ENCODE data around the gene PACRG.

Gene PACRG

DNA sequence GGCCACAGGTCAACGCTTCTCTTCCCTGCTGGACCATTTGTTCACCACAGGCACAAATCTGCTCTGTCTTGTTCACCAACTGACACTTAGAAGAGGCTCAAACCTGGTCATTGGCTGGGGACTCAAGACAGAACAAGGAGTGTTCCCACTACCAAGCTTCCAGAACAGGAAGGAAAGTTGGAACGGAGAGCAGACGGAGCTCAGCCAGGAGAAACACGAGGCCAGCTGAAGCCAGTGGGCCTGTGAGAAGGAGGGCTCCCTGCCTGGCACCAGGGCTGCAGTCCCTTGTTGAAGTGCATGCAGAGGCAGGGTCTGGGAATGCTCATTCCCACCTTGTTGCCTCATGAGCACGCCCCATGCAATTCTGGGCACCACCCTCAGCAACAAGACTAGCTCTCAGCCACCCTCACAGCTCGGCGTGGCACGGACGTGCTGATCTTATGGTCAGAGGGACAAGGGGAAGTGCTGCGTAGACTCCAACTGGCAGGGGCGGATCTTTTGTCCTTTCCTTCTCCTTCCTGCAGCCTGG lies 450.2 kb downstream of the PACRG start:
- no peak for DNase-seq (ENCODE audit: low read depth)

DNA sequence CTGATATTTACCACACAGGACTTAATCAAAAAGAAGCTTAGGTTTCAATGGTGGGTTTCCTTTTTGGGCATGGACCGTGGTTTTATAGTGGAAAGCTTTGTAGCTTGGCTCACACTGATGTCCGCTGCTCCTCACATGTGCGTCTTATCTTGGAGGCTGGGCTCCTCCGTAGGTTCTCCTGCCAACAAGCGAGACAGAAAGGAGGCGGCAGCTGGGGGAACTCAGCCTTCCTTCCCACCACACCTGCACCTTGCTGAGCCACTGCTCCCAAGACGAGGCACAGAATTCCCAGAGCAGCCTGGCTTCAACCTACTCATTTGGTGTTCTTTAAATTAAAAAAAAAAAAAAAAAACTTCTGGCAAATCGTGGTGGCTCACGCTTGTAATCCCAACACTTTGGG lies 451.3 kb downstream of the PACRG start:
- DNase-seq (ENCODE audit: low read depth) = no peak

DNA sequence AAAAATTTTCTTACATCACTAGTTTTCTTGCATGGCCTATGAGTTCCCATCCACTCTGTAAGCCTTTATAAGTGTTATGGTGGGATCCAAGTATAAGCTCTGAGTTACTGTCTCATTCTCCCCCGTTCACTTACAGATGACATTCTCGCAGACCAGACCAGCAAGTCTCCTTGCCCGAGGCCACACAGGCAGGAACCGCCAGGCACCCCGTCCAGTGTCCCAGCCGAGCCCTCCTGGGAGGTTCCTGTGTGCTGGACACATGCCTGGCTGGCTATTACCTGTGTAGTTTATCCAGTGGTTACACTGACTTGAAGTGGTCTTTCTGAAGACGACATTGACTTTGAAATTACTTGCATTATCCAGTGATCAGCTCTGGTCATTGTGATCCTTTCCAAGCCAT lies 451.9 kb downstream of the PACRG start:
- DNase-seq (ENCODE audit: low read depth) = no peak

DNA sequence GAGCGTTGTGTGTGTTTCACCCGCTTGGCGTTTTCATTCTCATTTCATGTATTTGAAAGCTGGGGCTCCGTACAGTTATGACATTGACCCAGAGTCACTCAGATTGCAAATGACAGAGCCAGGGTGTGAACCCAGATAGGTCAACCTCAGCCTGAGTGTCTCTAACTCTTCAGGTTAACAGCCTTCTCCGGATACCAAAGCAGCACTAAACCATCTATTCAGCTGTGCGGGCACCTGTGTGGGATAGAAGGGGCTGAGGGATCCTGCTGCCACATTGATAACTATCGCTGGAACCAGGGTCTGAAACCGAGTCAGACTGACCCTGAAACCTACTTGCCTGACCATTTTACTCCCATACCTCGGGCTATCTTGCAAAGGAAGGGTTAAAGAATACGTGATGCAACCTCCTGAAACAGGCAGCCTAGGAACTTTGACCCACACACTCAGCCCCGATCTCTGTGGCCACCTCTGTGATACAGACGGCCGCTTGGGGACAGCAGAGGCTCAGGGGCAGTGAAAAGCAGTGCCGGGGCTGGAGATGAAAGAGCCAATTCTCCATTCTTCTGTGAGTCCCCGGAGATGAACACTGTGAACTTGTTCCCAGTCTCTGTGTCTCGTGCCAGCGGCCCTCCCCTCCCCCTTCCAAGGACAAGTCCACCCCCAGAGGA lies 453.2 kb downstream of the PACRG start:
- no peak for DNase-seq (ENCODE audit: low read depth)

DNA sequence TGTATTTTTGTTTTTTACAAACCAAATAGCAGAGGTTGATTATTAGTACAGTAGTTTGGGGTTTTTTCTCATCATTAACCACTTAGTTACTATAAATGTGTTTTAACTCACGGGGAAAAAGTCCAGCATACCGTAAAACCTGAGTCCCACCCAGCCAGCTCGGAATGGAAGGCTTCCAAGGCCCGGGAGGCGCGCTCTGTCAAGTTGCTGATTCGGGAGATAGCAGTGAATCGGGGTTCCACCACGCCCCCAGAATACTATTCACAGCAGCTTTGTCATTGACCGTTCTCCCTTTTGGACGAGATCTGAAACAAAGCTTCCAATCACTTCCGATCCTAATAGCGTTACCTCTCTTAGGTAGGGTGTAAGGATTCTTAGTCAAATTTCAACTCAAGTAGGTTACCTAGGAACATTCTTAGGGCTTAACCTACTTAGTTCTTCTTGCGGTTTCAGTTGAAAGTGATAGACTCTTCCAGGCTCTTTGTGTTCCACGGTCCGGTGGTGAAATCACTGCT lies 453.9 kb downstream of the PACRG start:
- DNase-seq (ENCODE audit: low read depth) = no peak

DNA sequence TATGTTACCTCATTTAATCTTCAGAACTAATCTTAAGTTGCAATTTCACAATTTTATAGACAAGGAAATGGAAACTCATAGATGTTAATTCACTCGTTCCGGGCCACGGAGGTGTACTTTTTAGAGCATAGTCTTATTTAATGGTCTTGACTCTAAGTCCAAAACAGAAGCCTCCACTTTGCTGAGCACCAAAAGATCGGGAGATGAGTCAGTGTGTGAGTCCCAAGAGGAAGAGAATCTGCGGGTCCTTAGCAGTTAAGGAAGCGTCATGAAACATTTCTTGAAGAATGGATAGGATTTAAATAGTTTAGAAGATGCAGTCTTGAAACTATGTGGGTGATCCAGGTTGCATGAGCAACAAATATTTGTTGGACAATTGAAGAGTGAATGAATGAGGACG lies 454.9 kb downstream of the PACRG start:
- no peak for DNase-seq (ENCODE audit: low read depth)

DNA sequence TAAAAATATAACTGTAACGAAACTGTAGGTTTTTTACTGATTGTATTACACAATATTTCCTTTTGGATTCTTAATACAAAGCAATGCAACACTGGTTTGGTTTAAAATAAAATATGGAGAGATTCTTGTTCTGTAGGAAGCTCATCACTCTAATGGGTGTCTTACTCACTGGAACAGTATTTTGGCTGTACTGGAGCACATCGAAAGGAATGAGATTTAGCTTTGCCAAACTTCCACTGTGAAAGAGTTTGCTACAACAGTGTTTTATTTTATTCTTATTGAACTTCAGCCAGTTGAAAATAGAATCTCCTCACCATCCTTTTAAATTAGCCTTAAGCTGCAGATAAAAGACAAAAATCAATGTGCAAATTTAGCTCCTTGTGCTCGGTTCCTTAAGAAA lies 456.0 kb downstream of the PACRG start:
- DNase-seq (ENCODE audit: low read depth) = no peak

DNA sequence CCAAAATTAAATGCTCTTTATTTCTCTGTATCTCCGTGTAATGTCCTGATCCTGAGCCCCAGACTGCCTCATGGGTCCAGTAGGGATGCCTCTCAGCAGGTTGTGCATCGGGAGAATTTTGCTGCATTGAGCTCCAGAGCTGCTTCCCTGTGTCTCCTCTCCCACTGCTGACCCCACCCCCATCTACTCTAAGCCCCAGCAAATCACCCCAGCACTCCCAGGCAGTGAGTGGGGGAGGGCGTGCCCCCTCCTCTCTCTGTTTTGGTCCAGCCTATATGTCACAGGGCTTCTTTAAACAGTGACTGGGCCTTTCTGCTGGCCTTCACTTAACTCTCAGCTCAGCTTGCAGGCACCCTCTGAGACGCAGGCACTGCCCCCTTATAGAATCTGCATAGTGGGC lies 458.0 kb downstream of the PACRG start:
- DNase-seq (ENCODE audit: low read depth) = no peak

DNA sequence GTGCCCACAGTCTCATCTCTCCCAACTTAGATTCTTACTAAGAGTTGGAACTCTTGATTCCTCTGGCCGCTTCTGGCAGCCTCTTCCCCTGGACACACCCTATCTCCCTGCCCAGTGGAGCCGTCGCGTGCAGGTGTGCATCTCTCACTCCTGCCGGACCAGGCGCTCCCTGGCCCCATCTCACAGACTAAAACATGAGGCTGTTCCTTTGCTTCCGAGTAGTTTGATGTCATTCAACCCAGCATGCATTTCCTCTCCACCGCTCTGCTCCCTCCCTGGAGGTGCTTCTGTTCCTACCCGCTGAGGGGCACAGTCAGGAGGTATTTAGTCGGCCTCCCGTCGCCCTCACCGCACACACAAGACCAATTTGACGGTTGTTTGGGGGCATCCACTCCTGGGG lies 458.8 kb downstream of the PACRG start:
- no peak for DNase-seq (ENCODE audit: low read depth)

DNA sequence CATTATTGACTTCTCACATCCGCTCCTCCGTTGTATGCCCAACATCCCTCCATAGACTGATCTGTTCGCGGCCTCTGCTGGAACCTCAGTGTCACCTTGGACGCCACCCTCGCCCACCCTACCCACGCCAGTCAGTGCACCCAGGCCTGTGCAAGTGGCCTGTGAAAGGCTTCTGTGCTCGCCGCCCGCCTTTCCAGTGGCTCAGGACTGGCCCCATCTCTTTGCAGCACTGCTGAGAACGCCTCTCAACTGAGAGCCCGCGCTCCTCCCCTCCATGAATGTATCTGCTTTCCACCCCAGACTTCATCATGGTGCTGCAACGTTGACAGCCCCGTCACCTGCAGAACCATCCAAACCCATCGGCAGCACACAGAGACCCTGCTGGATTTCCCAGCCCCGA lies 459.4 kb downstream of the PACRG start:
- DNase-seq (ENCODE audit: low read depth) = no peak

DNA sequence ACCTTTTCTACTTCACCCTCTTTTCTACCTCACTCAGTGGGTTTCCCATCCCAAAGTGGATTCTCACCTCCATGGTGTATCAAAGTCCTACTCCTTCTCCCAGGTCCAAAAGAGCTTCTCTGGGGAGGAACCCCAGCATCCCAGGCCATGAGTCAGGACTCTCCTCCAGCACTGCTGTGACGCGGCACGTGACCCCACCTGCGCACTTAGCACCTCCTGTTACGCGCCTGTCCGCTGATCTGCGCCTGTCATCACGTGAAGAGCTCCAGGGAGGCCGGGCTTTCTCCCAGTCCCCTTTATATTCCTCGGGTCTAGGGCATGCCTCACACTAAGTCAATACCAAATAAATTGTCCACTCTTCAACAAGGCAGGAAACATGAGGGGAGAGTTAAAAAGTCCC lies 459.8 kb downstream of the PACRG start:
- no peak for DNase-seq (ENCODE audit: low read depth)

DNA sequence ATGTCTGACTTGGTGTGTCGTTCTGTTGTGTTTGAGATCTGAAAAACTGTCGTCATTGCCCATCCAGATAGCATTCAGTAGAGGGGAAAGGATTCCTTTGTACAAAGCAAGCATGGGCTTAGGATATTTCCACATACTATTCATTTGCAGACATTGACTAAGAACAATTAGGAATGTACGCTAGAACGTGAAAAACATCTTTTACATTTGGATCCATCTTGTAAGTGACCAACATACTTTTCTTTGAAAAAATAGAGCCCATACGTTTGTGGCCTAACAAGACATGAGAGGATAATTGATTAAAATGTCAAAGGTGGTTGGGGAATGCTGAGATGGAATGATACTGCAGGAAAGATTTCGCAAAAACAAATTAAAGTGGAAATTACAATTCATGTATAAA lies 461.0 kb downstream of the PACRG start:
- DNase-seq (ENCODE audit: low read depth) = no peak

DNA sequence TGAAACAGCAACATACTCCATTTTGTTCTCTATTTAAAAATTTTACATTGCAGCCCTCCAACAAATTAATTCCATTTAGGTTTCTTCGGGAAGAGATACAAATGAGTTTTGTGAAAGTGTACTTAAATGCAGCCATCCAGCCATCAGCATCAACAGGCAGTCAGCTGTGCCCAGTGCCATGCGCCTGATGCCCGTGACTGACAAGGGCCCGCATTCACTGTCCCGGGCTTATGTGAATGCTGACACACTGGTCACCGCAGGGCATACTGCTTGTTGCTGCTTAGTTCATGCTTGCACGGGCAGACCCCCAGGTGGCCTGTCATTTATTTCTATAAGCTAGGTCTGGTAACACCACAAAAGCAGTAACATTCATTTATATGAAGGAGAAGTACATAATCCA lies 461.8 kb downstream of the PACRG start:
- DNase-seq (ENCODE audit: low read depth) = no peak

DNA sequence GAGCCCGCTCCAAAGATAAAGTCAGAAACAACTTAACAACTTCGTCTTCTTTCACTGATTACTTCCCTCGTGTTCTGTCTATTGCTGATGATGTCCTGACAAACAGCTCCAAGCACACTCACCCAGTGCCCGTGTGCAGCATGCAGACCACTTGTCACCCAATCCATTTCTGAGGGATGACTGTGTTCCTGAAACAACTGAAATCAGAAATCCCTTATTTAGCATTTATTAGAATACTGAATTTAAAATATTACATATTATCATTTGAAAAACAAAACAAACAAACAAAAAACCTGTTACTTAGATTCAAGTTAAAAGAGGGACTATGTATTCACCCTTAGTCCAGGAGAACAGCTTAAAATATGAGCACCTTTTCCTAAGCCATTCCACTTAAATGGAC lies 463.0 kb downstream of the PACRG start:
- DNase-seq (ENCODE audit: low read depth) = no peak

DNA sequence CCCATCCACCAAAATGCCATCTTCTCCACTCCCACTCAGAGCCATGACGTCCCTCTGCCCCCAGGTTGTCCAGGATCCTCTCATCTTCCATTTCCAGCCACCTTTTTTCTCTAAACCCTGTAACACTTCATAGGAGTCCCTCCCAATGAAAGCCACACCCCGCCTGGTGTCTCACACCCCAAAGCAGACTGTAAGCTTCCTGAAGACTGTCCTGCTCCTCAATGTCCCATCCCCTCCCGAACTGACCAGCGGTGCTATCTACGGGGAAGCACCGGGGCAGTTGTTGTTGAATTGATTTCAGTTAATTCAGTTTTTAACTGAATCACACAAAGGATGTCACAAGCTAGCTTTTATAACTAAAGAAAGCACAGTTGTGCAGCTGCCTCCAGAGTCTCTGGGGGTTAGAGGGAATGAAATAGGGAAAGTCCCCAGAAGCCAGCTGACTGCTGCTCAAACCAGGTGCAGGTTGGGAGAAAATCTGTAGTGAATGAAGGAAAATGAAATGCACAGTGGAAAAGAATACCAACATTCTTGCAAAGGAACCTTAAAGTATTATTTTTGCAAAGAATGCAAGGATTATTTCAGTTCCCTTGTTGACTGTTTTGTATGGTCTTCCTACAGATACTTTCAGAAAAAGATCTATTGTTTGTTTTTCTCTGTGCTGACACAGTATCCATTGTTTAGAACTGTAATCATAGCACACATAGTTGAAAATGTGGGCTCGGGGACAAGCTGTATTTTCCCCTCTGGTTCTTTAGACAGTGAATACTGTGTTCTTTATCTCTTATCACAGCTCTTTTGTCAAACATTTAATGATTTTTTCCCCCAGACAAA lies 464.1 kb downstream of the PACRG start:
- no peak for DNase-seq (ENCODE audit: low read depth)

DNA sequence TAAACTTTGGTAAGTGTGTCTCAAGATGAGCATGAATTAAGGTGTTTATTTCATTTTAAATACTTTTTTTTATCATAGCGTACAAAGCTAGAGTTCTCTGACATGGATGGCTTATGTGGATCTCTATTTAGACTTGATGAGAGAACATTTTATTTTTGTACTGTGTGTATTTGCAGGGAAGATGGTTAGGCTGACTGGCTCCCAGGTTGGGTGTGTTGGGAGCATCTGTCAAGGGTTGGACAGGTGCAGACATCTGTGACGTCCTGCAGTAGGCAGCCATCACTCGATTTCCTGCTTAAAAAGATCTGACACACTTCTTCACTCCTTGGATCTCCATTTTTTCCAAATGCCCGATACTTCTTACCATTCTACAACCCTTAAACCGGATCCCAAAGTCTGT lies 464.8 kb downstream of the PACRG start:
- DNase-seq (ENCODE audit: low read depth) = no peak

DNA sequence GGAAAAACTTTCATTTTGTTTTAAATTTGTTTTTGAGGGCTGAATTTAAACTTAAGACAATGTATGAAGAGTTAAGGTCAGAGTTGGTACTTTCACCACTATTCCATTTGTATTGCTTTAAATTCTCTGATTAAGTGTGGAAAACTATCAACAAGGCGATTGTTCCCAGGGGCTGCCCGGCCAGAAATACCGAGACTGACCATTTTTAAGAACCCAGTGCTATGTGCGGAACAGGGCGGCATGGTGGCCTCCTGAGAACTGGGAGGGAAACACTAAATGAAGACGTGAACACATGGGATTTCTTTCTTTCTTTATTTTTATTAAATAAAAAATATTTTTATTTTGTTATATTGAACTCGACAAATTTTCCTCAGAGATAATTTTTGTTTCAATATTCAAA lies 465.6 kb downstream of the PACRG start:
- DNase-seq (ENCODE audit: low read depth) = no peak

DNA sequence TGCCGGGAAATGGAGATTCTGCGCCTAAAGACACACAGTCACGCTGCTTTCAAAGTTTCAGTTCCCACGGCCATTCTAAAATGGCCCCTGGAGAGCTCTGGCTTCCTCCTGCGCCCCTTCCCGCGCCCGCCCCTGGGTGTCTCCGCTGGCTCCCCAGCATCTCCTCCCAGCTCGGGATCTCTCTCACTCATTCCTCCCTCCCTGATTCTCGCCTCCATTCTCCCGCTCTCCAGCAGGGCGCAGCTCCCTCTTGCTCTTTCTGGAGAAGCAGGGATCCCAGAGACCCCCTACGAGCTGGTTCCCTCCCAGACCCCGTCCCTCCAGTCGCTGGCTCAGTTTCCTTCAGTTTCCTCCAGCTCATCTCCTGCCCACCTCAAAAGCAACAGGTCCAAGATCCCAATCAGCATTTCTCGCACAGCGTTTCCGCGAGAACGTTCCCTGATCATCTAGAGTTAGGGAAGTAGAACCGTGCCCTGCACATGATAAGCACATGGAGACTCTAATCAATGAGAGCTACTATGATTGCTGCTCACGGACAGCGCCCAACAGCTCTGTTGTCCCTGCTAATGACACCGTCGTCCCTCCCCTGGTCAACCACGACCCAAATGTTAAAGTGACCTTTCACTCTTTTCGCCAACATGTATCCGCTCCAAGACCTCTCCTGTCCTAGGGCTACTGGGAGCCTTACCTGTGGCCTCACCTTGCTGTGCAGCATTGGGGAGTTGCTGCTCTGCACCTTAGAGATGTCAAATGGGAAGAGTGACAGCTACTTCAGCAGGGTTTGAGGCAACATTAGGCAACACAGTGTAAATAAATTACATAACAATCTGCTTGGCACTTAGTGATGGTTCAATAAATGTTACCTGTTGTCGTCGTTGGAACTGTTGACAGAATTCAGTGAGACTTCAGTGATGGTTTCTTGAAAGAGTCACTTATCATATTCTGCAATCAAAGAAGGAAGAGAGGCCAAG lies 468.2 kb downstream of the PACRG start:
- no peak for DNase-seq (ENCODE audit: low read depth)

DNA sequence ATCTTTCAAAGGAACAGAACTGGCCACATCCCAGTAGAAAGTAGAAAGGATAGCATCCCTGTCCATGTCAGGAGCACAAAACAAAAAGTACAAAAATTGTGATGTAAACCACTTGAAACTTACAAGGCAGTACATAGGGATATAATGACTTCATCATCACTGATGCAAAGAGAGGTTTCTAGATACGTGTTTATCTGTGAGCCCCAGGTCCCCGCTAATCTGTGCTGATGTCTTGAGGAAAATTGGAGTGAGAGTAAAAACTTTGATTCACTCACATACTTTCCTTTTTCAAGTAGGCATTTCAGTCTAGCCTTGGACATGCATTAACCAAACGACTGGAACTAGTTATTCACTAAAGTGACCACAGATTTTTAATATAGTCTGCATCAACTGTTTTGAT lies 470.1 kb downstream of the PACRG start:
- DNase-seq (ENCODE audit: low read depth) = no peak

DNA sequence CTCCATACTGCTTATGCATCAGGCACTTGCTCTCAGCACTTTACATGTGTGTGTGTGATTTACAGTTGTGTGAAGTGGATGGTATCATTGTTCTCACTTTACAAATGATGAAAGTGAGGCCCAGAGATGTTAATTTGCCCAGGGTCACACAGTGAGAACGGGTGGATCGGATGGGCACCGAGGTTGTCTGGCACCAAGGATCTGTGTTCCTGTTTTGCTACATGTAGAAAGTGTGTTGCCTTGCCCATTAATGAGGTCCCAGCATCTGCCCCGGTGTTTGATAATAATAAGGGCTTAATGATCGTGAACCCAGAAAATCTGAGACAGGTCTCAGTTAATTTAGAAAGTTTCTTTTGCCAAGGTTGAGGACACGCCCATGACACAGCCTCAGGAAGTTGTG lies 470.6 kb downstream of the PACRG start:
- DNase-seq (ENCODE audit: low read depth) = no peak

DNA sequence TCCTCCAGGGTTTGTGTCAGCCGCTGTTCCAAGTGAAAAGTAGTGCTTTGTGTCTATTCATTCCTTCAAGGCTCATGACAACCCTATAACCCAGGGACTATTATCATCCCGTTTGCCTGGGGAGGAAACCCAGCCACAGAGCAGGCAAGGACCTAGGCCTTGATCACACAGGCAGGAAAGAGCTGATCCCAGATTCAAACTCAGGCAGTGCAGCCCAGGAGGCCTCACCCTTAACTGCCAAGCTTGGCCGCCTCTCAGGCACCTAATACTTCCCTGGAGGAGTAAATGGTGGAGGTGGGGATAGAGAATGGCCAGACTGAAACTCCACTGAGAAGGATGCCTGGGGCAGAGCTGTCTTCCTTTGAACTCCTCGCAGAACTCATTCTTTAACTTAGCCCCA lies 471.6 kb downstream of the PACRG start:
- DNase-seq (ENCODE audit: low read depth) = no peak

DNA sequence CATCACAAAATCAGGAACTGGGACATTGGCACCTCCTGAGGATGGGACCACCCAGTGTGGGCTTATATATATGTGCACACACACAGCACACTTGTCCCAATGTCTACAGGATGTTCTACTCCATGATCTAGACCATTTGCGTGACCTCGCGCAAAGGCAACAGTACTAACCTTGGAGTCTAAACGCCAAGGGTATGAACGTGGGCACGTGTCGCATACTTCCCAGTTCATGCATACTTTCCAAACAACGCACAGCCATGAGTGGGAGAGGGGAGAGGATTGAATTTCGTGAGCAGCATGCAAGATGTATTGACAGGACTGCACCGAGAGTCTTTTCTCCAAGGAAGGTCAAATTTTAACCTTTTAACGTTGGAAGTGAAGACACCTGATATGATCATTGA lies 472.5 kb downstream of the PACRG start:
- no peak for DNase-seq (ENCODE audit: low read depth)

Measured in activated T-cell treated with anti-CD3 and anti-CD28 coated beads for 1 hour (primary cell).